HG03196 (cell line): ENCODE results near the gene AS3MT.
"Not testable (repeated sequence)": the region's sequence is repeated elsewhere in the genome, so short reads cannot be mapped to it uniquely, and the experiment has no call there.

Experiments used
- ATAC-seq: cut with Tn5 transposase; IDR thresholded peaks from one replicate; pipeline ENCODE4 v1.9.1; 2021; ENCODE audit not compliant: unreplicated experiment

AS3MT gene

DNA sequence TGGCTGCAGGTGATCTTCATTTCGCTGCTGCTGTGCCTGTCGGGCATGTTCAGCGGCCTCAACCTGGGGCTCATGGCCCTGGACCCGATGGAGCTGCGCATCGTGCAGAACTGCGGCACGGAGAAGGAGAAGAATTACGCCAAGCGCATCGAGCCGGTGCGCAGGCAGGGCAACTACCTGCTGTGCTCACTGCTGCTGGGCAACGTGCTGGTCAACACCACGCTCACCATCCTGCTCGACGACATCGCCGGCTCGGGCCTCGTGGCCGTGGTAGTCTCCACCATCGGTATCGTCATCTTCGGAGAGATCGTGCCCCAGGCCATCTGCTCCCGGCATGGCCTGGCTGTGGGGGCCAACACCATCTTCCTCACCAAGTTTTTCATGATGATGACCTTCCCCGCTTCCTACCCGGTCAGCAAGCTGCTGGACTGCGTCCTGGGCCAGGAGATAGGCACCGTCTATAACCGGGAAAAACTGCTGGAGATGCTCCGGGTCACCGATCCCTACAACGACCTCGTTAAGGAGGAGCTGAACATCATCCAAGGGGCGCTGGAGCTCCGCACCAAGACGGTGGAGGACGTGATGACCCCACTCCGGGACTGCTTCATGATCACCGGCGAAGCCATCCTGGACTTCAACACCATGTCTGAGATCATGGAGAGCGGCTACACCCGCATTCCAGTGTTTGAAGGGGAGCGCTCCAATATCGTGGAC is 50.1 kb downstream of the AS3MT start:
- no peak for ATAC-seq

DNA sequence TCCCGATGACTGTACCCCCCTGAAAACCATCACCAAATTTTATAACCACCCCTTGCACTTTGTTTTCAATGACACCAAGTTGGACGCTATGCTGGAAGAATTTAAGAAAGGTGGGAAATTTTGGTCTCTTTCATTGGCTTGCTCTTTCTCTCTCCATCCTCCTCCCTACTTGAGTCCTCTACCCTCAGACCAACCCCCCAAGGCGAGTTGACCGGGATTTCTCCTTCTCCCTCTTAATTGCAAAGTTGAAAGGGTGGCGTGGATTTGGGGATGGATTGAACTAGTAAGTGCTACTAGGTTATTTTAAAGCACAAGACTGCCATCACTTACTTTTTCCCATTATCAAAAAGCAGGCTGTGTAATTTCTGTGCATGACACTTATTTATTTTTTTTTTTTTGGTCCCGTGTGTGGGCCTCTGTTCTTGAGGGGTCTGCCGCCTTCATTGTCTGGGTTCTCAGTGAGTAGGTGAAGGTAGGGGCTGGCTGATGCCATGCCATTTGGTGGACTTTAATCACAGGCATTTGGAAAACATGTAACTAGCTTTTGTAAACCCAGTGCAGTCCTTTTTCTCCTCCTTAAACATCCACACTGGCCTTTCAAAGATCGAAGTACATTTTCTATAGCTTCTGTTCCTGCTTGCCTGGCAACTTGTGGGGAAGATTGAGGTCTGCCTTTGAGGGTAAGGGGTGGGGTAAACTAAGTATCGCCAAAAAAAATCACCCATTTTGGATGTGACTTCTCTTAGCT is 50.9 kb downstream of the AS3MT start:
- ATAC-seq, result no peak

GRCh38 chr10:102923601-102924000 is 54.3 kb downstream of the AS3MT start:
- no peak for ATAC-seq

- ATAC-seq, result no peak
These were observed 57.6 kb downstream of the AS3MT start for GRCh38 chr10:102926842-102927241.

GRCh38 chr10:102927311-102928010 is 58.2 kb downstream of the AS3MT start:
- no peak for ATAC-seq

DNA sequence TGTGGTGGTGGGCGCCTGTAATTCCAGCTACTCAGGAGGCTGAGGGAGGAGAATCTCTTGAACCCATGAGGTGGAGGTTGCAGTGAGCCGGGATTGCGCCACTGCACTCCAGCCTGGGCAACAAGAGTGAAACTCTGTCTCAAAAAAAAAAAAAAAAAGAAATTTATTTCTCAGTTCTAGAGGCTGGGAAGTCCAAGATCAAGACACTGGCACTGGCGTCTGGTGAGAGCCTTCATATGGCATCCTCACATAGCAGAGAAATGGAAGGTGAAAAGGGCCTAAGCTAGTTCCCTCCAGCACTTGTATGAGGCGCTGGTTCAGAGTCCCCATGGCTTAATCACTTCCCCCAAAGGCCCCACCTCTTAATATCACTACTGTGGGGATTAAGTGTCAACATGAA is 59.2 kb downstream of the AS3MT start:
- not testable (repeated sequence) for ATAC-seq

DNA sequence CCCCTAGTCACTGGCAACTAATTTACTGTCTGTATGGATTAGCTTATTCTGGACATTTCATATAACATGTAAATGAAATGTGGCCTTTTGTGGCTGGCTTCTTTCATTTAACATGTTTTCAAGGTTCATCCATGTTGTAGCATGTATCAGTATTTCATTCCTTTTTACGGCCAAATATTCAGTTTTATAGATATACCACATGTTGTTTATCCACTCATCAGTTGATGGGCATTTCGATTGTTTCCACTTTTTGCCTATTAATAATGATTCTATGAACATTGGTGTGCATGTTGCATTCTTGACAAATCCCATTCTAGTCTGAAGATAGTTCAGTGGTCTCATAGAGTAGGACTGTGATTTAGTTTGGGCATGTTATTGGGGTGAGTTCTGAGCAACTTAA is 61.5 kb downstream of the AS3MT start:
- no peak for ATAC-seq

DNA sequence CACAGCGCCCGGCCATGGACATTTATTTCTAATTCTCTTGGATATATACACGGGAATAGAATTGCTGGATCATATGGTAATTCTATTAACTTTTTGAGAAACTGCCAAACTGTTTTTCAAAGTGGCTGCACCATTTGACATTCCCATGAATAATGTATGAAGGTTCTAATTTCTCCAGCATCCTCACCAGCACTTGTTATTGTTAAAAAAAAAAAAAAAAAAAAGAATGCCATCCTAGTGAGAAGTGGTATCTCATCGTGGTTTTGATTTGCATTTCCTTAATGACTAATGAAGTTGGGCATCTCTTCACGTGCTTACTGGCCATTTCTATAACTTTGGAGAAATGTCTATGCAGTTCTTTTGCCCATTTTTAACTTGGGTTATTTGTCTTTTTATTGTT is 62.4 kb downstream of the AS3MT start:
- ATAC-seq, result no peak

GRCh38 chr10:102935505-102935904 is 66.2 kb downstream of the AS3MT start:
- no peak for ATAC-seq

DNA sequence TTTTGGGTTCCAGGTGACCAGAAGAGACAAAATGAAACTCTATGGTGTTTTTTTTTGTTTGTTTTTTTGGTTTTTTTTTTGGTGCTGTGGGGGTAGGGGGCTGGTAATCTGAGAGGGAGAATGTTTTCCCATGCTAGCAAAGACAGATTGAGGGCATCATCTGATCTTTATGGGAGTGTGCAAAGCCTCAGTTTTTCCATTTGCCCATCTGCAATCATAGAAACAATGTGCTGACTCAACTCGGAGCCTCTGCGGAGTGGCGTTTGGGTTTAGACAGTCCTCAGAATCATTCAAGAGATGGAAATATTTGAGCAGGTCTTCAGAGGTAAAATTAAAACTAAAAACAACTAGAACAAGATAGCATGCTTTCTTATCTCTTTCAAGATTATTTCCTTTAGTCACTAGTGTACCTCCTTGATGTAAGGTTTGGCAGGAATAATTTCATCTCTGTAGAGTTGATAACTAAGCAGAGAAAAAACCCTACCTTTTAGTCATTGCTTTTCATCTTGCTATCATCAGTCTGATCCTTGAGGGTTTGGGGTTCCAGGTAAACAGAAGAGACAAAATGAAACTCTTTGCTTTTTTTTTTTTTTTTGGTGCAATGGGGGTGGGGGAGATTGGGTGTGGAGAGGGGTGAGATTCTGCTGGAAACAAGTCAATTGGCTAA is 66.8 kb downstream of the AS3MT start:
- no peak for ATAC-seq

GRCh38 chr10:102941401-102941800 is 72.1 kb downstream of the AS3MT start:
- ATAC-seq, result no peak

GRCh38 chr10:102945449-102945848 is 76.2 kb downstream of the AS3MT start:
- no peak for ATAC-seq

- no peak for ATAC-seq
These were observed 76.7 kb downstream of the AS3MT start for GRCh38 chr10:102945962-102946361.

DNA sequence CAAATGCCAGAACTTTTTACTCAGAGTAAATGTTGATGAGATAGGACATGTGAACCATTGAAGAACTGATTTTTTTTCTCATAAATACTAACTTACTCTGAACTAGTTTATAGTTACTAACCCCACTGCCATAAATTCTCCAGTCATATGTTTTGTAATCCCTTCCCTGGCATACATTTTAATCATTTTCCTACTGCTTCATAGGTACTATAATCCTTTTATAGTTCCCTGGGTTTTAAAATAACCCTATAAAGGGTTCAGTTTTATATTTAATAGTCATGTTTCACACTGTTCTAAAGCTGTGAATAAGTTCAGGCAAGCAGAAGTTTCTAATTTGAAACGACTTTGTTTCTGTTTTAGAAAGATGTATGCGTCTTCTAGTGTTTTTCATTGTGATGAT is 77.7 kb downstream of the AS3MT start:
- ATAC-seq, result no peak

DNA sequence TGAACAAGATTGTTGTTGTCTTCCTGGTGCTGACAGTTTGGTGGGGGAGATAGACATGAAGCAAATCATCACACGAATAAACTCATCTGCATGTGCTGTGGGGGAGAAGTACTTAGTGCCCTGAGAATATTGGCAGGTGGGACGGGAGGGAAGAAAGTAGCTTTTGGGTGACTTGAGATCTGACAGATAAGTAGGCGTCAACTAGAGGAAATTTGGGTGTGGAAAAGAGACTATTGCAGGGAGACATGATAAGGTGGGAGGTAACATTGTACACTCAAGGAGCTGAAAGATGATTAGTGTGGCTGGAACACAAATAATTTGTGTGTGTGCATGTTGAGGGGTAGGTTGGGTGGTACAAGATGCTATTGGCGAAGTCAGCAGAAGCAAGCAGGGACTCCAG is 78.9 kb downstream of the AS3MT start:
- no peak for ATAC-seq

DNA sequence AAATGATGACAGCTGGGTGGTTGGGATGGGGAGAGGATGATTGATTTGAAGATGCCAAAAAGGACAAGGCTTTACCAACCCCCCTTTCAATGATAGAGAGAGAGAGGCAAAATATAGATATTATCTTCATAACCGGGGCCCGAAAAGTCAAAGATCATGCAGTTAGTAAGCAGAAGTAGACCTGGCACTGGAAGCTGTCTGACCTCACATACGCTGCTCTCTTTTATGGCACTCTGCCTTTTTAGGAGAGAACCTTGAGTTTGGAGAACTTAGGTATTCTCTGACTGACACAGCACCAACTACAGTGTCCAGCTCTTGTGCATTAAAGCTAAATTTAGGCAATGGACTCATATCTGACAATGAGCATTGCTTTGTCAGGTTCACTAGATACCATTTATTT is 79.5 kb downstream of the AS3MT start:
- no peak for ATAC-seq

- no peak for ATAC-seq
These were observed 80.6 kb downstream of the AS3MT start for GRCh38 chr10:102949916-102950315.

DNA sequence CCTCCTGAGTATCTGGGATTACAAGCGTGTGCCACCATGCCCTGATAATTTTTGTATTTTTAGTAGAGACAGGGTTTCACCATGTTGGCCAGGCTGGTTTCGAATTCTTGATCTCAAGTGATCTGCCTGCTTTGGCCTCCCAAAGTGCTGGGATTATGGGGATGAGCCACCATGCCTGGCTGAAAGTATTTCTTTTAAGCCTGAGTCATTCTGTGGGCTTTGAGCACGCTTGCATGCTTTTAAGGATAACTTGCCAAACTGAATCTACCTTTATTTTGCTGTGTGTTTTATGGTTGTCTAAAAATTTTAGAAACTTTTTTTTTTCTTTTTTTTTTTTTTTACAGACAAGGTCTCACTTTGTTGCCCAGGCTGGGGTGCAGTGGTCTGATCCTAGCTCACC is 82.0 kb downstream of the AS3MT start:
- ATAC-seq, result no peak
